Smooth muscle cell of the brain vasculature (primary cell): ENCODE data around the gene GUCY1B1.
A peak's percentile ranks its signal among the peaks of the same experiment; 100 is the strongest.

Experiments used
- DNase-seq: peaks from one replicate; pipeline ENCODE4 v3.0.0-alpha.2; 2012; ENCODE audit warnings: low read depth, low spot score

Gene GUCY1B1

DNA sequence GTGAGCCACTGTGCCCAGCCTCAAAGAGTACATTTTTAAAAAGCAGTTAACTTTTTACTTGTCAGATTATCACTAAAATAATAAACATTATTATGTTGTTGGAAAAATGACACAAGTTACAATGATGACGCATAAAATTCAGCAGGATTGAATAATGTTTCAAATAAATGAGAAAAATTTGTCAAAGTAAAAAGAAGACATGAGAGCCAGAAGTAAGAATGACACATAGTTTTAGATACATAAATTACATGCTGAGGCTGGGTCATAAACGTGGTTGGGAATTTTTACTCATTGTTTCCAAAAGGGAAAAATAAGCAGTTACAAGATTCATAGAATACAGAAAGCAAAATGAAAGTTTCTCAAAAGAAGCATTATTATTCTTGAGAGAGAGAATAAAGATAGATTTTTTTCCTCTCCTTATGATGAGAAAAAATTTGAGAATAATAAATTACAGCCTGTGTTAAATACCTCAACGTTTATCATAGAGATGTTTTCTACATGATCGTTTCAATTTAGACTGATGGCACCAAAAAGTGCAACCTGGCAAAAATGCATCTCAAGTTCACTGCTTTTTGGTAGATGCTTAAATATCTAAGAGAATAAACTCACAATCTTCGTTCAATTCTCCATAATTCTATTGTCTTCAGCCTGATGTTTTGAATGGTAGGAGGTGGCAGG, 40.4 kb downstream of the GUCY1B1 start:
- no peak for DNase-seq

GRCh38 chr4:155799794-155800123, 40.9 kb downstream of the GUCY1B1 start:
- DNase-seq = no peak

- DNase-seq = no peak
These were observed 42.0 kb downstream of the GUCY1B1 start for GRCh38 chr4:155800685-155801343.

GRCh38 chr4:155802190-155802959, 43.6 kb downstream of the GUCY1B1 start:
- no peak for DNase-seq

- no peak for DNase-seq
These were observed 46.2 kb downstream of the GUCY1B1 start for GRCh38 chr4:155805016-155805415.

- DNase-seq = no peak
These were observed 48.2 kb downstream of the GUCY1B1 start for GRCh38 chr4:155807021-155807420.

DNA sequence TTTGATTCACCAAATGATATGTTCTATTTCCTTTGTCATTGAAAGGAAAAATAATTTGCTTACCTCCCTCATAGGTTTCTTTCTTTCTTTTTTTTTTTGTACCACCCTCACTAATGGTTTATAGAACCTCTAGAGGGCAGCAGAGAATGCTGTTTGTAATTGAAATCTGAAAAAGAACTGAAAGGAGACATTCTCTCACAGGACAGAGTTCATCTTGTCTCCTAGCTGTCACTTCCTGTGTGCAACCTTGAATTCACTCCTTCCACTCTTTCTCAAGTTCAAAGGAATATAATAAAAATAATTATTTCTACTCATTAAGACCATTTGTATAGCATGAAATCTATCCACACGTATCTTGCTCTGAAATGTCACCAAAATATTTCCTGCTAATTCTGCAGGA, 51.0 kb downstream of the GUCY1B1 start:
- peak; percentile 67 for DNase-seq

- DNase-seq = no peak
These were observed 52.3 kb downstream of the GUCY1B1 start for GRCh38 chr4:155811083-155811482.

GRCh38 chr4:155818639-155819038, 59.8 kb downstream of the GUCY1B1 start:
- no peak for DNase-seq

DNA sequence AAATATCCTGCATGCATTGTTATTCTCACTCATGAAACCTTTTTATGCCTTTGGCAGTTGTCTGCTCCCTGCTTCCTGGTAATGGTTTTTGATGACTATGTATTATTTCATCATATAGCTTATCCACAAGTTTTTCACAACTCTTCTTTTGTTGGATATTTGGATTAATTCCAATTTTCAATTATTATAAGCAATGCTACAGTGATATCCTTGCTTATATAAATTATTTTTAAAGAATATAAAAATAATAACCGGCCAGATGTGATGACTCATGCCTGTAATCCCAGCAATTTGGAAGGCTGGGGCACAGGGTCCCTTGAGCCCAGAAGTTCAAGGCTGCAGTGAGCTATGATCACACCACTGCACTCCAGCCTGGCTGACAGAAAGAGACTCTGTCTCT, 60.2 kb downstream of the GUCY1B1 start:
- no peak for DNase-seq

DNA sequence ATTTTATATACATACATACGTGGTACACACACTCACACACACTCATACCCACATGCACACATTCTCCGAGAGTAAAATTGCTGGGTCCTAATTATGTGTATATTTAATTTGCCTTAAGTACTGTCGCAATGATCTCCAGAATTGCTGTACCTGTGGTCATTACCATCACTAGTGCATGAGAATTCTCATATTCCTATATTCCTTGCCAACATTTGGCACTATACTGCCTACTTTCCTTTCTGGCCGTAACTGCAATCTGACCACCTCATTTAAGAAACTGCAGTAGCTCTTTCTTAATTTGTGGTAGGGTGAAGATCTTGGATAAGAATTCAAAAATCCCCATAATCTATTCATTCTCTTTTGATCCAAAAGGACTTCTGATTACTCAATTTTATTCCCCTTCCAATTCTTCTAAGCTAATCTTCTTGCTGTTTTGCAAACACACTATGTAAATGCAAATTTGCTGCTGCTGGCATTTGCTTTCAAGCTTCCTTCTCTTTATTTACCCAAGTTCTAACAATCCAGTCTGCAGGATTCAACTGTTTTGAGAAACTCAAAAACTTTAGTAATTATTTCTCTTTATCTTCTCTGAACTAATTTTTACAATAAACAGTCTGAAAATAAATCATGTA, 62.2 kb downstream of the GUCY1B1 start:
- DNase-seq = no peak

- DNase-seq = no peak
These were observed 63.8 kb downstream of the GUCY1B1 start for GRCh38 chr4:155822572-155822971.

- DNase-seq = no peak
These were observed 69.8 kb downstream of the GUCY1B1 start for GRCh38 chr4:155828628-155829027.

DNA sequence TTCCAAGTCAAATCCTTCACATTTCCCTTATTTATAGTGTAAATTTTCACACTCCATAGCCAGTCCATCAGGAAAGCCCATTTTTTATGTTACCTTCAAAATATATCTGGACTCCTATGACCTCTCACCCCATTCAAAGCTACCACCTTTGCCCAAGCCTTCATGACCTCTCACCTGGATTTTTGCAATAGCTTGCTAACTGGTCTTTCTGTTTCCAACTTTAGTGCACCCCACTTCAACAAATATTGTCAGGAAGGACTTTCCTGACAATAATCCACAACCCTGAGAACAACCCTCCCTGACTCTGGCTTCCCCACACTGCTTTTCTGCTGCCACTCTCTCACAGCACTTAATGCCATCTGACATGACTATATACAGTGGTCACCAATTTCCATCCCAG, 73.8 kb downstream of the GUCY1B1 start:
- no peak for DNase-seq

GRCh38 chr4:155837203-155837796, 78.5 kb downstream of the GUCY1B1 start:
- DNase-seq = no peak

DNA sequence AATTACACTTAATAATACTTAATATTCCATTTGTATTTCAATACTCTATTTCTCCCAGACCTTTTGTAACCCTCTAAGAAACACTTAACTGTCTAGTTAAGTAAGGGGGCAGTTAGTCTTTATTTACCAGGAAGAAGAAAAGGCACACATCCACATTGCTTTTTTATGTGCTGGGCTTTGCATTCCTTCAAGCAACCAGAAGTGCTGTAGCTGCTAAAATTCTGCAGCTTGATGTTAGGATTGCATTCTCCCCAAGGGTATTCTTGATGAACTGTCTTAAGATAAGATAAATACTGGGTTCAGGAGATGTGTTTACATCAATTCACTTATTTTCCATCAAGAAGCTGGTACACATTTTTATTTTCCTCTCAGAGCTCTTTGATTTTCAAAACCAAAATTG, 83.3 kb downstream of the GUCY1B1 start:
- no peak for DNase-seq

GRCh38 chr4:155846929-155847328, 88.1 kb downstream of the GUCY1B1 start:
- DNase-seq = no peak

- no peak for DNase-seq
These were observed 90.2 kb downstream of the GUCY1B1 start for GRCh38 chr4:155849042-155849441.

- DNase-seq = no peak
These were observed 94.4 kb downstream of the GUCY1B1 start for GRCh38 chr4:155853189-155853588.

DNA sequence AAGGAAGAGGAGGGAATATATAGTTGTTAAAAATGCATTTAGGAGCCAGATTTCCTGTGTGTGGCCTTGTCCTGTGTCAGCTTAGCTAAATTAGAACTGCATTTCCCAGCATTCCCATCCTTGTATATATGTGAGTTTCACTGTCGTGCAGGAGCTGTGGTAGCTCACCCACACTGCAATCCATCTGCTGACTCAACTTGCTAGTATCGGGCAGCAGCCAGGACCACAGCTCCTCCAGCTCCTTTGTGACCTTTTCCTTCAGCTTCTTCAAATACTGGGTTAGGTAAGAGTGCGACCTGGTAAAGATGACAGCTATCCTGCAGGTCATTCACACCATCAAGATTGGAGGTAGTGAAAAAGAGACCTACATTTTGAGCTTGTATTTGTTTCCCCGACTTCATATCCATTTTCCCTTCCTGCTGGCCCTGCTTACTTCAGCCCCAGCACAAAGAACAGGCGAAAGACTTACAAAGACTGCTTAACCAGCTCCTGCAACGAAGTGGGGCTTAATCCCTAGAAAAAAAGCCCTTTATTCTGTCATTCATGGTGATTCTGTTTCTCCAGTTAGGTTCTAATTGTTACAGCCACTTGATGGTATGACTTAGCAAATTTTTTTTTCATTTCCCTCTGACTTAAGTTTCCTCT, 95.9 kb downstream of the GUCY1B1 start:
- no peak for DNase-seq

GRCh38 chr4:155855897-155856296, 97.1 kb downstream of the GUCY1B1 start:
- DNase-seq = no peak
